Endothelial cell of umbilical vein (primary cell): ENCODE data around the gene CCN5.

Source experiments
- CTCF ChIP-seq, 2 donors: IDR thresholded peaks; 1 replicate in 1 of 2; 2 replicates in 1 of 2; pipeline ENCODE4 v1.5.1; 2011; ENCODE audit warnings: low read length in 2 of 2, mild to moderate bottlenecking in 2 of 2, moderate library complexity in 2 of 2, control low read depth in 1 of 2, inconsistent platforms in 1 of 2, low read depth in 1 of 2; ENCODE audit not compliant: insufficient read depth in 1 of 2; ENCODE audit errors: extremely low read depth in 1 of 2
- JUN ChIP-seq: IDR thresholded peaks from 2 replicates; pipeline ENCODE4 v1.6.1; 2011; ENCODE audit warnings: borderline replicate concordance, low read depth; ENCODE audit not compliant: insufficient read length, insufficient read depth
- POLR2A ChIP-seq: IDR thresholded peaks from 2 replicates; pipeline ENCODE4 v1.6.1; 2012; ENCODE audit warnings: low read depth, mild to moderate bottlenecking, control low read depth, low read length

GRCh38 chr20:44725837-44726236 is 10.7 kb downstream of the CCN5 start:
- no peak for TF ChIP-seq POLR2A
- no peak for TF ChIP-seq CTCF (IDR thresholded peaks at IDR 0.05; ENCODE audit: extremely low read depth in 1 of 2, insufficient read depth in 1 of 2, low read depth in 1 of 2, low read length in 2 of 2)
- TF ChIP-seq JUN: no peak
